NCI-H82 treated with DMSO at 0.1 percent for 48 hours (cell line): ENCODE results near the gene DNPH1.

ENCODE experiments used
- DNase-seq: peaks from one replicate; lab custom pipeline; 2025; ENCODE audit not compliant: unreplicated experiment; lab: John Stamatoyannopoulos, UW

The DNPH1 gene

DNA sequence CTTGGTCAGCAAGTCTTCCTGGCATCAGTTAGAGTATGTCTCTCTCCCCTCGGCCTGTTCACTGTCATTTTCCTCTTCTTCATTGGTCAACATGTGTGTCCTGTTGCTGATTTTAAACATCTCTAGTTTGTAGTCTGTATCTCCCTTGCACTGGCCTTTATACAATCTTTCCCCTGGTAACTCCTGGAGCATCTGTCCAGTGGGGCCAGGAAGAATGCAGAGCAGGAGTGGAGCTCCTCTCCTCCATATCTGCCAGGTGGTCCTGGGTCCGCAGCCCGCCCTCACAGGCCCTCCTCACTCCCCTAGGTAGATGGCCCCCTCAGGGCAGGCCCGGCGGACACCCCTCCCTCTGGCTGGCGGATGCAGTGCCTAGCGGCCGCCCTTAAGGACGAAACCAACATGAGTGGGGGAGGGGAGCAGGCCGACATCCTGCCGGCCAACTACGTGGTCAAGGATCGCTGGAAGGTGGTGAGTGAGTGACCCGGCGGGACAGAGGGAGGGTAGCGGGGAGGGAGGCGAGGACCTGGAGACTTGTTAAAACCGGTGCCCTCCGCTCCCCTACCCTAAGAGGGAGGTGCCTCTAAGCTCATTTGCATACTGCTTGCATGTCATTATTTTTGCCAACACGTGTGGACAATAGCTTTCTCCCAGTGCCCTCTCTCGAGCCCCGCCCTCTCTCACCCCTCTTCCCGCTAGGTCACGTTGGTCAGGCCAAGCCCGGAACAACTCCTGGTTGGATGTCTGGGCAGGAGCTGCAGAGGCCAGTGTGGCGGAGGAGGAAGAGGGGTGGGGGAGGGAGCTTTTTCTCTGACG, 17.2 kb upstream of the DNPH1 start:
- no peak for DNase-seq

DNA sequence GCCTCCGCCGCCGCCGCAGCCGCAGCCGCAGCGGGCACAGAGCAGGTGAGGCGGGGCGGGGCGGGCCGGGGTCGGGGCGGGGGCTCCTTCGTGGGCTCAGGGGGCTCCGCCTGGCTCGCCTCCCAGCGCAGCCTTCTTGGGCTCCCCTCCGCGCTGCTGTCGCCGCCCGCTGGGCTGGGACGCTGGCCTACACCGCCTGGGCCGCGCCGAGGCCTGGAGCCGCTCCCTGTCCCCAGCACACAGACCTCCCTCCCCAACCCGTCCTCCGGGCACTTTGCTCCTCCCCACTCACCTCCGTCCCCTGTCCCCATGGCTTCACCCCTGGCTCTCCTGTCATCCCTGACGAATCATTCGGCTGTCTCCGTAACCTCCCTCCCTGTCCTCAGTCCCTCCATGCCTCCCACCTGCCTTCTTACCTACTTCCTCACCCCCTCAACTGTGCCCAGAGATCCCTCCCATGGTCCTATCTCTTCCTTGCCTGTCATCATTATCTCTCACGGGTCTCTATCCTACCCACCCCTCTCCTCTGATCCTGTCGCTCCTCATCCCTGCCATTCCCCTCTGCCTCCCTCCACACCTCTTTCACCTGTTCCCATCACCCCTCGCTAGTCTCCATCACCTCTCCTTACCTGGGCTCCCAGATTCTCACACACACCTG, 14.5 kb upstream of the DNPH1 start:
- no peak for DNase-seq

DNA sequence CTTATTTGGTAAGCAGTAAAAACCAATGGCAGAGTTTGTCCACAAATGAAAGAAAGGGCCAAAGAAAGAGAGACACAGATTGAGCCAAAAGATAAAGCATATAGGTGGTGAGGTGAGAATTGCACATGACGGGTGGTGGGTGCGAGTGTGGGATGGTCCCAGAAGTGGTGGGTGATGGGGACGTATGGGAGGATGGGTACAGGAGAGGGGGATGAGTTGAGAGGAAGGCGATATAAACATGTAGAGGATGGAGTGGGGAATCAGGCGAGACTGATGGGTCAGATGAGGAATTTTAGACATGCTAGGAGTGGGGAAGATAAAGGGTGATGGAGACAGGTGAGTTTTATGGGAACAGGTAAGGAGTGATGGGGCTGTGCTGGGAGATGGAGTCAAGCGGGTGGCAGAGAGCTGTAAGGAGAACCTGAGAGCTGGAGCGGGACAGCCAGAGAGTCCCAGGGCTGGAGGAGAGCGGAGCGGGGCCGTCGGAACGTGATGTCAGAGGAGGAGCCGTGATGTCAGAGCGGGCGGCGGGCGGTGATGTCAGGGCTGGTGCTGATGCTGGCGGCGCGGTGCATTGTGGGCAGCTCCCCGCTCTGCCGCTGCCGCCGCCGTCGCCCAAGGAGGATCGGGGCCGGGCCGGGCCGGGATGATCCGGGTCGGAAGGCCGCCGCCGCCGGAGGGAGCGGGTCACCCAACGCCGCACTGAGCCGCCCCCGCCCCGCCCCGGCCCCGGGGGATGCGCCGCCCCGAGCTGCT, 13.8 kb upstream of the DNPH1 start, which contains the start of gene TTBK1:
TTBK1 (plus strand) TSS at position 574 of the 756 bp plus-strand sequence. CDS start 3,180 bp downstream, outside the sequence.
- DNase-seq: no peak

DNA sequence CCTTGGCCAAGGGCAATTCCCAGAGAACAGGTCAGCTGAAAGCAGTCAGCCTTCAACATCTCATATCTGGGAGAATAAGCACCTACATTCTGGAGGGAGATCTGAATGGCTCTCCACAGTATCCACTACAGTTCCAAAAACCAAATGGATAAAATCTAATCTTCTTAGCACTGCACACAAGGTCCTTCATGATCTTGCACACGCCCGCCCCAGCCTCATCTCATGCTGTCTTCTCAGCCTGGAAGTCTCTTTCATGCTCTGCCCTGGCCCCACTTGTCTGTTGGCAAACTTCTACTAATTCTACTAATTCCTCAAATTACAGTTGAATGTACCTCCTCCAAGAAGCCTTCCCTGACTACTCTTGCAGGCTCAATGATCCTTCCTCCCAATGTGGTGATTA, 12.2 kb upstream of the DNPH1 start:
- DNase-seq: no peak

DNA sequence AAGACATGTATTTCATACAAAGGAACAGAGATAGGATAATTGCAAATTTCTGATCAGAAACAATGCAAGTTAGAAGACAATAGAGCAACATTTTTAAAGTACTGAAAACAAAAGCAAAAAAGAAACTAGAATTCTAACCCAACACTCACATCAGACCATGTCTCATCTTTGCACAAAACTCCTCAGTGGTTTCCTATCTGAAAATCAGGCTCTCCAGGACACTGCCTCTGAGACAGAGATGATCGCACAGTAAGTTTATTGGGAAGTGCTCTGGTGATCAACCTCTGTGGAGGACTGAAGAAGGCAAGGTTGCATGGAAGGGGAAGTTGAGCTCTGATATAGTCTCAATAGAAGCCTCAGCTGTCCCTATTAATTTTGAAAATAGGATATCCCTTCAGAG, 11.7 kb upstream of the DNPH1 start:
- DNase-seq: no peak

DNA sequence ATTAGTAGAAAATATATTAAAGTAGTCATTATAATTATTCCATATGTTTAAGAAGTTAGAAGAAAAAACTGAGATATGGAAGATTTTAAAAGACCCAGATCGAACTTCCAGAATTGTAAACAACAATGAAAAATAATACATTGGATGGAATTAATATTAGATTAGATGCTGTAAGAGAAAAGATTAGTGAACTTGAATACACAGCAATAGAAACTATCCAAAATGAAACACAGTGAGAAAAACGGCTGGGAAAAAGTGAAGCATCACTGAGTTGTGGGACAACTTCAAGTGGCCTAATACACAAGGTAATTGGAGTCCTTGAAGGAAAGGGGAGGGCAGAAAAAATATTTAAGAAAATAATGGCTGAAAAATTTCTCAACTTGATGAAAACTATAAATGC, 9.8 kb upstream of the DNPH1 start:
- no peak for DNase-seq

DNA sequence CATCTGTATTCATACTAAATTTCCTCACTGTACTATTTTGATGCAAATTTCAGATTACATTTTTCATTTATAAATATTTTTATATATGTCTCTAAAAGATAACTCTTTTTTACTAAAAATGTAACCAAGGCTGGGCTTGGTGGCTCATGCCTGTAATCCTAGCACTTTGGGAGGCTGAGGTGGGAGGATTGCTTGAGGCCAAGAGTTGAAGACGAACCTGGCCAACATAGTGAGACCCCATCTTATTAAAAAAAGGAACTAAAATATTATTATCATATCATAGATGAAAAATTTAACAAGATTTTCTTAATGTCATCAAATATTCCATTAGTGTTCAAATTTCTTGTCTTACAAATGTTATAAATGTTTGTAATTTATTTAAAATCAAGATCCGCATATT, 6.6 kb upstream of the DNPH1 start:
- DNase-seq: no peak

DNA sequence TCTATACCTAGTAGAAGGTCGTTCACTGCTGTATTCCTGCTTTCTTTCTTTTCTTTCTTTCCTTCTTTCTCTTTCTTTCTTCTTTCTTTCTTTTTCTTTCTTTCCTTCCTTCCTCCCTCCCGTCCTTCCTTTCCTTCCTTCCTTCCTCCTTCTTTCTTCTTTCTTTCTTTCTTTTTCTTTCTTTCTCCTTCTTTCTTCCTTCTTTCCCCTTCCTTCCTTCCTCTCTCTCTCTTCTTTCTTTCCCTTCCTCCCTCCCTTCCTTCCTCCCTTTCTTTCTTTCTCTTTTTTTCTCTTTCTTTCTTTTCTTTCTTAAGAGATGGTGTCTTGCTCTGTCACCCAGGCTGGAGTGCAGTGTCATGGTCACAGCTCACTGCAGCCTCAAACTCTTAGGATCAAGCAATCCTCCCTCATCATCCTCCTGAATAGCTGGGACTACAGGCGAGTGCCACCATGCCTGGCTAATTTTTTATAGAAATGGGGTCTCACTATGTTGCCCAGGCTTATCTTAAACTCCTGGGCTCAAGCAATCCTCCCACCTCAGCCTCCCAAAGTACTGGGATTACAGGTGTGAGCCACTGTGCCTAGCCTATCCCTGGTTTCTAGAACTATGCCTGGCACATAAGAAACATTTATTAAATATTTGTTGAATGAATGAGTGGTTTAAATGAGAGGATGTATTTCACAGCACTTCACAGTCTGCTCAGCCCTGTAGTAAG, 2.6 kb upstream of the DNPH1 start:
- DNase-seq: no peak

DNA sequence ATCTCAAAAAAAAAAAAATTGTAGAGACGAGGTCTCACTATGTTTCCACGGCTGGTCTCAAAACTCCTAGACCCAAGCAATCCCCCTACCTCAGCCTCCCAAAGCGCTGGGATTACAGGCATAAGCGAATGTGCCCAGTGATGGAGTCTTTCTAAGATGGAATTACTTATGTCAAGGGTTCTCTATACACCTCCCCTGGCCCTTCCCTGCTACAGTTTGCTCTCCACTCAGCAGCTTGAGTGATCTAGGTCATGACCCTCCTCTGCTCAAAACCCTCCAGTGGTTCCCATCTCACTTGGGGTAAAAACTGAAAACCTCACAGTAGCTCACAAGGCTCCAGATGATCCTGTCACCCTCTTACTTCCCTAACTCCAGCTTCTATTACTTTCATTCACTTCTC, 1.8 kb upstream of the DNPH1 start:
- no peak for DNase-seq

DNA sequence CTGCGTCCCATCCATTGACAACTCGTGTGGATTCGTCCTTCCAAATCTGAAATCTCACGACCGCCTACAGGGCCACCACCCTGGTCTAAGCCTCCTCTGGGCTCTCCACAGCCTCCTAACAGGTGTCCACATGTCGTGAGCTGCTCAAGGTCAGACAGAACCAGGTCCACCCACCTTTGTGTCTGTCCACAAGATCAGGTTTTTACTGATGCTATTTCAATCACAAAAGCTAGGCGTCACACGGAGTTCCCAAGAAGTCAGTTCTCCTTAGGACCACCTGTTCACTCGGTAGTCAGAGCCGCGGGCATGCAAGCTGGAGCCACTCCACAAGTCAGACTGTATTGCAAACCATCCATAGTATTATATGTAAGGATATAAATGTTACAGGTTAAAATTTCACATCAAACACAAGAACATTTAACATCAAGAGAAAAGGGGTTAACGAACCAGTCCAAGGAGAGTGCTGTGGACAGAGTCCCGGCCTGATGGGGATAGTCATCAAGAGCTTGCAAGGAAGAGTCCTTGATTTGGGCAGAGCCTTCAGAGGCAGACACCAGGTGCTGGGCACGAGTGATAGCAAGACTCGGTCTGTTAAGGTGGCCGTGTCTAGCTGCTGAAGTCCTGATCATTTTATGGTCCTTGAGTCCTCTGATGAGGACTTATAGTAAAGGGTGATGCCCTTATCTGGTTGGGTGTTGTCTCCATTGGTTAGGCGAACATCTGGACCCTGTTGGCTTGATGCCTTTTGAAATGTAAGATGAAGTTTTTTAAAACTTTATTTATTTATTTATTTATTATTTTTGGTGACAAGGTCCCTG, 731 bp upstream of the DNPH1 start:
- DNase-seq: no peak

DNA sequence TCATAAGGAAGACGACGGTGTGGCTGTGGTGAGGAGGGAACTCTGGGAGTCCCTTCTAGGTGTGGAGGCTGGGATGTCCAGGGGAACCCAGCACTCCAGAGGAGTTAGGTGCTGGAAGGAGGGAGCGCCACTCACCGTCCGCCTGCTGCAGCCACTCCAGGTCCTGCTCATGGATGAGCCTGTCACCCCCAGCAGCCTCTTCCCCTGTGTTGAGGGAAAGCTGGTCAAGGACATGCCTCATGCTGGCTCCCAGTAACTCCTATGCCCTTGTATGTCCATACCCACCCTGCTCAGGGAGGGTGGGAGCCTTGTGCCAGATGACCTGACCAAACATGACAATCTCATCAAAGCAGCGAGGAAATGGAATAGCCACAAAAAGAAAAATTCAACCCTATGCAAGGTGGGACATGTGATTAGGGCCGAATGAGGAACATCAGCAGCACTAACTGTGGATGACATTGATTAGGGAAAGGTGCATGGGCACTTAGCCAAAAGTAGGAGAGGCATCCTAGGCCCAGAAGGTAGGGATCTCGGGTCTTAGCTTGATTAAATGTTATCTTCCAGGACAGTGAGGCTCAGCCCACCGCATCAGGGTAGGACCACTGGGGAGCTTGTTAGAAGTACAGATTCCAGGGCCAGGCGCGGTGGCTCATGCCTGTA, 3.0 kb downstream of the DNPH1 start:
- no peak for DNase-seq

DNA sequence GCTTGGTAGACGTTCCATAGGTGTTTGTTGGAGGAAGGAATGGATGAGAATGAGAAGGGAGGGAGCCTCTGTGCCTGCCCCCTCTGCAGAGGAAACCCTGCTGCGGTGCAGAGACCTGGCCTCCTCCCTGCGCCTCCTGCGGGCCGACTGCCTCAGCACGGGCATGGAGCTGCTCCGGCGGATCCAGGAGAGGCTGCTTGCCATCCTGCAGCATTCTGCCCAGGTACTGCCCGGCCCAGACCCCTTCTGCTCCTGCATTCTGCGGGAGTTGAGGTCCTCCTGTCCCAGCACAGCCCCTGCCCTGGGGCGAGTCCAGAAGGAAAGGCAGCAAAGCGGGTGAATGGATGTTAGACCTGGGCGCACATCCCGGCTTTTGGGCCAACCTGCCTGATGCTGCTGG, 6.1 kb downstream of the DNPH1 start:
- DNase-seq: no peak

DNA sequence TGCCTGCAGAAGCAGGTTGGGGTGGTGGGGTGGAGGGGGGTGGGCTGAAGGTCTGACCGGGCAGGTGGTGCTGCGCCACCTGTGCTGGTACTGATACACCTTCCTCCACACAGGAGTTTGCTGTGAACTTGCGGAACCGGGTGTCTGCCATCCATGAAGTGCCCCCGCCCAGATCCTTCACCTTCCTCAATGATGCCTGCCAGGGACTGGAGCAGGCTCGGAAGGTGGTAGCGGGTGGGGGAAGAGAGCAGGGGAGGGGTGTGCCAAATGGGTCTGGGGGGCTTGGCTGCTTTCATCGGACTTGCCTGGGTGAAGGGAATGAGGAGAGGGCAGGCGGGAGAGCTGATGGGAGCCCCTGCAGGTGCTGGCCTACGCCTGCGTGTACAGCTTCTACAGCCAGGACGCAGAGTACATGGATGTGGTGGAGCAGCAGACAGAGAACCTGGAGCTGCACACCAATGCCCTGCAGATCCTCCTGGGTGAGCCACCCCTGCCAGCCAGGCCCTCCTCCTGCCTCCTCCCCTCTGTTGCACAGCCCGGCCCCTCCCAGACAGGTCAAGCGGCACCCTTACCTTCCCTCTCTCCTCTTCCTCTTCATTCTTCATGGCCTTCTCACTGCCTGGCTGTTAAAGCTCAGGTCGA, 6.7 kb downstream of the DNPH1 start:
- no peak for DNase-seq

DNA sequence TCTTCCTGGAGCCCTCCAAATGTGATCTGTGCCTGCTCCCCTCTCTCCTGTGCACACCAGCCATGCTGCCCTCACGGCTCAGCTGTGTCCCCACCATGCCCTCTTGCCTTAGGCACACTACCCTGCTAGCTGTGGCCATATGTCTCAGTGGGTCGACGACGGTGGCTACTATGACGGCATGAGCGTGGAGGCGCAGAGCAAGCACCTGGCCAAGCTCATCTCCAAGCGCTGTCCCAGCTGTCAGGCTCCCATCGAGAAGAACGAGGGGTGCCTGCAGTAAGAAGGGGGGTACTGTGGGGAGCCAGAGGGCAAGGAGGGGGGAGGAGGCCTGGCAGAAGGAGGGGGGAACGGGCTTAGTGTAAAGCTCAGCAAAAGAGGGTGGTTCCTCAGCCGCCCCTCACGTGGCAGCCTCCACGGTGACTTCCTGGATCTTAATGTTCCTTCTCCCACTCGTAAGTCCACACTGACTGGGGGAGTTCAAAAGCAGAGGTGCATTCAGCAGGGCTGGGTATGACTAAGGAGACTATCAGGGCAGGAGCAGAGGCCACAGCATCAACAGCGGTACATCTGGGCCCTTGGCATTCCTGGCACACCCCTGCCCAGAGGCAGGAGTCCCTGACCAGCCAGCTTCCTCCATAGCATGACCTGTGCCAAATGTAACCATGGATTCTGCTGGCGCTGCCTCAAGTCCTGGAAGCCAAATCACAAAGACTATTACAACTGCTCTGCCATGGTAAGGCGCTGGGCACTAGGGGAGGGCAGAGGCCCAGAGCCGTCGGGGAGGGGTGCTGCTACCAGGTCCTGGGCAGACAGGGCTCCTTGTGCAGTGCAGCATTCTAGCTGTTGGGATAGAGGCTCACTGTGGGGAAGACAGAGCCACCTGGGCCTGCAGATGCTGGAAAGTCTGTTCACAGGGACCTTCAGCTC, 8.0 kb downstream of the DNPH1 start:
- no peak for DNase-seq

DNA sequence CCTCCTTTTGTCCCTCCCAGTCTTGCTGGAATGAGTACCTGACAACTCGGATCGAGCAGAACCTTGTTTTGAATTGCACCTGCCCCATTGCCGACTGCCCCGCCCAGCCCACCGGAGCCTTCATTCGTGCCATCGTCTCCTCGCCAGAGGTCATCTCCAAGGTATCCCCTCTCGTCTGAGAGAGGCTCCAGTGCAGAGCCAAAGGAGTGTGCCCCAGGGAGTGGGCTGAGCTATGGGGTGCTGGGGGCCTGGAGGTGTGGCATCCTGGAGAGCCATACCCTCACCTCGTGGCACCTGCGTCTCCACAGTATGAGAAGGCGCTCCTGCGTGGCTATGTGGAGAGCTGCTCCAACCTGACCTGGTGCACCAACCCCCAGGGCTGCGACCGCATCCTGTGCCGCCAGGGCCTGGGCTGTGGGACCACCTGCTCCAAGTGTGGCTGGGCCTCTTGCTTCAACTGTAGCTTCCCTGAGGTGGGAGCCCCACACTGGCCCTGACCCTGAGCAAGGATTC, 8.8 kb downstream of the DNPH1 start:
- no peak for DNase-seq

DNA sequence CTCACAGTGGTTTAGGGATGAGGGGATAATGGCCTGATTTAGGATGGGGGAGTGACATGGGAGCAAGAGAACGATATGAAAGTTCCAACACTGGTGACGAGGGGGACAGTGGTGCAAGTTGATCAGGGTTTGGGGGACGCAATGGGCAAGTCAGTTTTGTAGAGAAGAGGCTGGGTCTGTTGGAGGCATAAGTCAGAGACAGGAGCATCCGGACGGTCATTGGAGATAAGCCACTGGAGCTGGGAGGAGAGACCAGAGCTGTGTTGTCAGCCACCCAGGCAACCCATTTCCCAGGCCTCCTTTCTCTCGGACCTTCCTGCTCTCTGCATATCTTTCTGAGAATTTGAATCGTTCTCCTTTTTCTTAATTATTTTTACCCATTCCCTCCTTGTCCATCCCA, 9.5 kb downstream of the DNPH1 start:
- DNase-seq: no peak

DNA sequence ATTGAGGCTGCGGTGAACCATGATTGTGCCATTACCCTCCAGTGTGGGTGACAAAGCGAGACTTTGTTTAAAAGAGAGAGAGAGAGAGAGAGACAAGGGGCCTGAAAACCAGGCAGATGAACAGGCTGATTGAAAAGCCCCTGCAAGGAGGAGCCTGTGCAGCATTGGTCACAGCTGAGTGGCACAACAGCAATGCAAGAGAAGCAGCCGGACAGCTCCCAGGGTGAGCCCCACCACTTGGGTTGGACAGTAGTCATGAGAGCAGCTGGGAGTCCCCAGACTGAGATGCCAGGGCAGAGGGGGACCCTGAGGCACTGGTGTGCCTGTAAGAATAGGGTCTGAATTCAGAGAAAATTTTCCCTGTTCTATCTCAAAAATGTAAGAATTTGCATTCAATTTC, 10.2 kb downstream of the DNPH1 start:
- DNase-seq: no peak

DNA sequence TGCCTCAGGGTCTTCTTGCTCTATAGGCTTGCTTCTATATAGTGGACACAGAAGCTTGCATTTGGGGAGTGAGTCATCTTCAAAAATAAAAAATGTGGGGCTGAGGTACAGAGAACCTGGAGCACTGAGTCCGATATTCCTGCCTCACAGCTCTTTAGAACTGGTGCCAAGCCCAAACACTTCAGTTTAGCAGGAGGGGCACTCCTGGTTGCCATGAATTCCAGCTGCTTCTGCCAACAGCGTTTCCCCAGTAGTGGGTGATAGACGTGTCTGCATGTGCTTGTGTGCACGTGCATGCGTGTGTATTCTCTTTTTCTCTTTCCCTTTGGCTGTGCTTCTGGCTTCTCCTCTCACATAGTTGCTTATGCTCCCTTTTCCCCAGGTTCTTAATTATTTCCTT, 11.9 kb downstream of the DNPH1 start:
- no peak for DNase-seq
